ENCODE results near the gene DUSP7.

Gene DUSP7

GRCh38 chr3:52056521-52056967, at the start of gene DUSP7:
TSS of gene DUSP7 (minus strand) at chr3:52056571. CDS start at chr3:52056366, 205 bp downstream.
- DNase-seq = no peak

GRCh38 chr3:52104684-52105640, 48.6 kb upstream of the DUSP7 start:
- no peak for DNase-seq

GRCh38 chr3:52102934-52103333, 46.6 kb upstream of the DUSP7 start:
- DNase-seq = no peak

GRCh38 chr3:52099001-52099401, 42.6 kb upstream of the DUSP7 start:
- DNase-seq = no peak

GRCh38 chr3:52097851-52098507, 41.6 kb upstream of the DUSP7 start:
- DNase-seq = no peak

GRCh38 chr3:52095990-52096775, 39.8 kb upstream of the DUSP7 start:
- DNase-seq = no peak

- DNase-seq = no peak
Observed at GRCh38 chr3:52094571-52095485, 38.5 kb upstream of the DUSP7 start.

GRCh38 chr3:52093756-52094545, 37.6 kb upstream of the DUSP7 start:
- DNase-seq = no peak

GRCh38 chr3:52092891-52093290, 36.5 kb upstream of the DUSP7 start:
- DNase-seq = no peak

GRCh38 chr3:52092271-52092660, 35.9 kb upstream of the DUSP7 start:
- DNase-seq = no peak

- DNase-seq = no peak
Observed at GRCh38 chr3:52091586-52092270, 35.4 kb upstream of the DUSP7 start.

GRCh38 chr3:52090933-52091468, 34.6 kb upstream of the DUSP7 start:
- no peak for DNase-seq

- DNase-seq = no peak
Observed at GRCh38 chr3:52090131-52090932, 34.0 kb upstream of the DUSP7 start.

- DNase-seq = no peak
Observed at GRCh38 chr3:52089691-52090090, 33.3 kb upstream of the DUSP7 start.

- DNase-seq = no peak
Observed at GRCh38 chr3:52088445-52089367, 32.3 kb upstream of the DUSP7 start.

GRCh38 chr3:52087731-52088130, 31.4 kb upstream of the DUSP7 start:
- DNase-seq = no peak

GRCh38 chr3:52086976-52087663, 30.7 kb upstream of the DUSP7 start:
- no peak for DNase-seq

GRCh38 chr3:52086461-52086860, 30.1 kb upstream of the DUSP7 start:
- no peak for DNase-seq
